Measurements from ENCODE around the gene FUT1. TPM values are rescaled to one million over a fixed set of nuclear protein-coding genes. Genes with fewer than 3 reads are reported as not detected.

Gene FUT1
- total and polyA plus RNA-seq, 2 of the 8 experiments (the other 6 are each of a cell fraction or from before 2014, with no cell fraction given): 7.4 to 12.9 TPM

GRCh38 chr19:48760504-48761205 lies 8.2 kb upstream of the FUT1 start:
- CTCF ChIA-PET (ENCODE audit: partially characterized antibody): interaction anchor here (1.5 to 2.0 kb wide), 4 partner anchors 9 to 75 kb away, joined by 3 to 6 read pairs (median 4); partner anchors contain the start of genes BCAT2 and HSD17B14
- POLR2A ChIA-PET (ENCODE audit: partially characterized antibody): interaction anchor here (0.5 to 4.7 kb wide), 4 partner anchors 8 to 22 kb away, joined by 7 to 39 read pairs (median 19); partner anchors contain the start of gene IZUMO1
- Histone ChIP-seq H4K8ac (ENCODE audit: extremely low read depth, insufficient read depth, low read length) (no peak overlapping the region), H2BK5ac (ENCODE audit: low read depth, low read length) (no peak overlapping the region), H3K36me3 (ENCODE audit: control insufficient read depth in 2 of 4, insufficient read depth in 4 of 4, low read length in 3 of 4) (no peaks in the 10 kb centered on the region), H3K56ac (replicated peaks; ENCODE audit: insufficient read length, low read depth, low read length) (no peak overlapping the region), H3K9me3 (ENCODE audit: insufficient read depth in 2 of 2, low read depth in 1 of 2, low read length in 1 of 2) (no peaks in the 10 kb centered on the region), H3K4me3 (ENCODE audit: extremely low read depth in 1 of 4, insufficient read depth in 2 of 4, low read depth in 3 of 4, low read length in 4 of 4) (no peak overlapping the region), H2BK12ac (ENCODE audit: low read depth, low read length) (0 out of 2 replicates have a peak overlapping the region, but pooled peaks have one; percentile 39), H2AFZ (ENCODE audit: low read length) (no peak overlapping the region), H3K27ac (ENCODE audit: low read depth, low read length) (no peak overlapping the region), H3K18ac (ENCODE audit: extremely low read depth, low read length) (no peak overlapping the region), H2BK15ac (ENCODE audit: low read length) (no peak overlapping the region), H2BK120ac (replicated peaks; ENCODE audit: low read depth, low read length) (no peak overlapping the region), H3K9ac (replicated peaks in 1 of 4; ENCODE audit: extremely low read depth in 1 of 4, low read depth in 3 of 4, low read length in 3 of 4) (no peak overlapping the region), H3K14ac (ENCODE audit: insufficient read length) (no peak overlapping the region), H3K4ac (replicated peaks; ENCODE audit: insufficient read length, low read depth, low read length) (no peak overlapping the region), H3K23me2 (ENCODE audit: low read depth, low read length) (no peaks in the 10 kb centered on the region), H2AK5ac (ENCODE audit: low read depth, low read length) (0 out of 2 replicates have a peak overlapping the region, but pooled peaks have one; percentile 13), H3K4me2 (ENCODE audit: insufficient read depth in 1 of 2, low read depth in 2 of 2, low read length in 2 of 2) (no peak overlapping the region), H3K4me1 (replicated peaks in 1 of 4; ENCODE audit: control insufficient read depth in 3 of 4, insufficient read depth in 4 of 4, low read length in 3 of 4) (peaks cover 0 to 7% (median 4%) of the 10 kb centered on the region in 4 experiments; a peak in 5 of 7 replicates), H3K23ac (ENCODE audit: insufficient read length) (no peak overlapping the region), H3K27me3 (replicated peaks in 1 of 4; ENCODE audit: control insufficient read depth in 3 of 4, extremely low read depth in 1 of 4, insufficient read depth in 3 of 4, low read length in 3 of 4) (no peaks in the 10 kb centered on the region), H2BK20ac (ENCODE audit: low read length) (no peak overlapping the region), H4K20me1 (replicated peaks in 1 of 2; ENCODE audit: control insufficient read depth in 1 of 2, insufficient read depth in 2 of 2, low read length in 2 of 2) (no peaks in the 10 kb centered on the region), H4K5ac (ENCODE audit: insufficient read length, low read depth, low read length) (no peak overlapping the region), H3K79me1 (ENCODE audit: low read depth, low read length) (no peaks in the 10 kb centered on the region), H3K79me2 (ENCODE audit: control insufficient read depth in 1 of 2, insufficient read depth in 2 of 2, low read length in 2 of 2) (no peaks in the 10 kb centered on the region), H4K91ac (replicated peaks; ENCODE audit: insufficient read length, low read length) (no peak overlapping the region)
- no peak for FAIRE-seq
- WGBS, 2 experiments (ENCODE audit: extremely low coverage in 1 of 2, insufficient coverage in 1 of 2, insufficient read length in 1 of 2, insufficient replicate concordance in 2 of 2, low coverage in 1 of 2, low lambda C conversion rate in 2 of 2, missing lambda C conversion rate in 1 of 2): 87% methylated on average over 16 of the region's 16 CpGs; no CpG with 5 or more reads in 1 of the 2 experiments
- no peak for DNase-seq (ENCODE audit: low read depth in 1 of 2, low spot score in 2 of 2)
- TF ChIP-seq, protein P1, sequence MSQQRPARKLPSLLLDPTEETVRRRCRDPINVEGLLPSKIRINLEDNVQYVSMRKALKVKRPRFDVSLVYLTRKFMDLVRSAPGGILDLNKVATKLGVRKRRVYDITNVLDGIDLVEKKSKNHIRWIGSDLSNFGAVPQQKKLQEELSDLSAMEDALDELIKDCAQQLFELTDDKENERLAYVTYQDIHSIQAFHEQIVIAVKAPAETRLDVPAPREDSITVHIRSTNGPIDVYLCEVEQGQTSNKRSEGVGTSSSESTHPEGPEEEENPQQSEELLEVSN (IDR thresholded peaks at IDR 0.05): no peak
- no peak for TF ChIP-seq TEAD4 (IDR thresholded peaks at IDR 0.05; ENCODE audit: low read depth, low read length)
- TF ChIP-seq KDM1A (IDR thresholded peaks at IDR 0.05; ENCODE audit: borderline replicate concordance, low read length): no peak
- TF ChIP-seq RNF2 (IDR thresholded peaks at IDR 0.05; ENCODE audit: borderline replicate concordance, low read depth, low read length, missing control alignments, poor library complexity, severe bottlenecking): no peak
- TF ChIP-seq CHD1 (IDR thresholded peaks at IDR 0.05; ENCODE audit: low read depth, low read length): no peak
- TF ChIP-seq JUND (IDR thresholded peaks at IDR 0.05; ENCODE audit: low read length): no peak
- TF ChIP-seq POU5F1 (IDR thresholded peaks at IDR 0.05; ENCODE audit: low read depth, low read length): no peak
- TF ChIP-seq, protein P2, sequence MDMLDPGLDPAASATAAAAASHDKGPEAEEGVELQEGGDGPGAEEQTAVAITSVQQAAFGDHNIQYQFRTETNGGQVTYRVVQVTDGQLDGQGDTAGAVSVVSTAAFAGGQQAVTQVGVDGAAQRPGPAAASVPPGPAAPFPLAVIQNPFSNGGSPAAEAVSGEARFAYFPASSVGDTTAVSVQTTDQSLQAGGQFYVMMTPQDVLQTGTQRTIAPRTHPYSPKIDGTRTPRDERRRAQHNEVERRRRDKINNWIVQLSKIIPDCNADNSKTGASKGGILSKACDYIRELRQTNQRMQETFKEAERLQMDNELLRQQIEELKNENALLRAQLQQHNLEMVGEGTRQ (IDR thresholded peaks at IDR 0.05; ENCODE audit: low read length): no peak
- TF ChIP-seq TCF12 (IDR thresholded peaks at IDR 0.05; ENCODE audit: low read depth, low read length): no peak
- TF ChIP-seq, protein P3, sequence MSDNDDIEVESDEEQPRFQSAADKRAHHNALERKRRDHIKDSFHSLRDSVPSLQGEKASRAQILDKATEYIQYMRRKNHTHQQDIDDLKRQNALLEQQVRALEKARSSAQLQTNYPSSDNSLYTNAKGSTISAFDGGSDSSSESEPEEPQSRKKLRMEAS (IDR thresholded peaks at IDR 0.05): no peak

Measured in H1 (cell line).